Endothelial cell of umbilical vein (primary cell): ENCODE measurements around the gene KHDC1.
"Not testable (repeated sequence)": the region's sequence is repeated elsewhere in the genome, so short reads cannot be mapped to it uniquely, and the experiment has no call there.

Experiments
- CTCF ChIP-seq, 2 donors: IDR thresholded peaks; 1 replicate in 1 of 2; 2 replicates in 1 of 2; pipeline ENCODE4 v1.5.1; 2011; ENCODE audit warnings: low read length in 2 of 2, mild to moderate bottlenecking in 2 of 2, moderate library complexity in 2 of 2, control low read depth in 1 of 2, inconsistent platforms in 1 of 2, low read depth in 1 of 2; ENCODE audit not compliant: insufficient read depth in 1 of 2; ENCODE audit errors: extremely low read depth in 1 of 2
- EZH2 ChIP-seq: IDR thresholded peaks from 2 replicates; pipeline ENCODE4 v1.6.1; 2012; ENCODE audit warnings: borderline replicate concordance, low read depth, mild to moderate bottlenecking, moderate library complexity, low read length, inconsistent platforms; ENCODE audit not compliant: severe bottlenecking
- JUN ChIP-seq: IDR thresholded peaks from 2 replicates; pipeline ENCODE4 v1.6.1; 2011; ENCODE audit warnings: borderline replicate concordance, low read depth; ENCODE audit not compliant: insufficient read length, insufficient read depth
- POLR2A ChIP-seq: IDR thresholded peaks from 2 replicates; pipeline ENCODE4 v1.6.1; 2012; ENCODE audit warnings: low read depth, mild to moderate bottlenecking, control low read depth, low read length
- POLR2AphosphoS5 ChIP-seq: IDR thresholded peaks from 2 replicates; pipeline ENCODE4 v1.6.1; 2012; ENCODE audit warnings: low read depth, mild to moderate bottlenecking, control low read depth, low read length, moderate library complexity; ENCODE audit not compliant: insufficient read depth

GRCh38 chr6:73281684-73282083, 18.7 kb upstream of the KHDC1 start:
- TF ChIP-seq EZH2; CTCF (IDR thresholded peaks at IDR 0.05; ENCODE audit: extremely low read depth in 1 of 2, insufficient read depth in 1 of 2, low read depth in 1 of 2, low read length in 2 of 2); POLR2A; POLR2AphosphoS5; JUN: not testable (repeated sequence)
